ENCODE data around the gene ZNF638. TPM values are rescaled to one million over a fixed set of nuclear protein-coding genes. Genes with fewer than 3 reads are reported as not detected.

ZNF638 gene
- total RNA-seq, 1 donor from 2014 or later, result 91.7 TPM

DNA sequence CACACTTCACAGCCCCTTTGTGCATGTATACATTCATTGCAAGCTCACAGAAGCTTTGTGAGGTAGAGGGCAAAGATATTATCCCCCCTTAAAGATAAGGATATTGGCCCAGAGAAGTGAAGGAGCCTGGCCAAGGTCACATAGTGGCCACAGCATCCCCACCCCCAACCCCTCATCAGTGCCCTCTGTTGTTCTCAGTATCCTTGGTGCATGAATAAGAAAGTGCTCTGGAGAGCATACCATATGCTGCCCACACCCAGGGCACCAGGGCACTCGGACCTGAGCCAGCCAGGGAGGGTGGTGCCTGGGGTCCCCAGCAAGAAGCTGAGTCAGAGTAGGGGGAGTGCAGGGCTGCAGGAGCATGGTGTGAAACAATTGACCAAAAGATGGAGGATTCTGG is 125.0 kb downstream of the ZNF638 start:
- H3K27ac Mint-ChIP-seq (ENCODE audit: unreplicated experiment), result peak overlapping the region; percentile 95
- DNase-seq (ENCODE audit: low read depth), result no peak

DNA sequence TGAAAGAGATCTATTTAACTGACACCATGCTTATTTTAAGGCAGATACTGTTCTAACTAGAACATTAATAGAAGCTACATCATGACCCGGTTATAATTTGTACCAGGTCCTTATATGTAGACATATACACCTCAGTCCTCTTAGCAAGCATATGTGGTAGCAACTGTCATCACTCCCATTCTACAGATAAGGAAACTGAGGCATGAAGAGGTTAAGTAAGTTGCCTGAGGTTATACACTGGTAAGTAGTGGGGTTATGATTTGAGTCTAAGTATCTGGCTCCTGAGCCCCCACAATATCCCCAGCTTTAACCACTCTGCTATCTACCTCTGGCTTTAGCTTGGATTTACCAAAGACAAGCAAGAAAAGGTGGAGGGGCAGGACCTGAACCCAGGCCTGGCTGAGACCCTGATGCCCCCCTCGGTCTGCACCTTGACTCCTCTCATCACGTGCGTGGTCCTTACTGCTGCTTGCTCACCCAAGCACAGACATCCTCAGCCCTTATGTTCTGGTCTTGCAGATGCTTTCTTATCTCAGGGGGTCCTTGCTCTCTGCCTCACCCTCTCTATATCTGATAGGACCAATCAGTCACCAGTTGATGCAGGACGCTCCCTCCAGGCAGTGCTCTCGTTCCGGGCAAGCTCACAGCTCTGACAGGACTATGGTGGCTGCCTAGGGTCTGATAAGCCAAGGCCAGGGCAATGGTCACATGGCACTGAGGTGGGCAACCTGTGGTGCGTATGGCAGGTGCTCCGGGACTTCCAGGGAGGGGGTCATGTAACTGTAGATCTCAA is 125.7 kb downstream of the ZNF638 start:
- Mint-ChIP-seq H3K27ac (ENCODE audit: unreplicated experiment) (peak overlapping the region; percentile 95), H3K36me3 (ENCODE audit: low read depth, unreplicated experiment) (peaks cover 19% of the 10 kb centered on the region), H3K4me1 (ENCODE audit: low read depth, unreplicated experiment) (peaks cover 65% of the 10 kb centered on the region), H3K9me3 (ENCODE audit: unreplicated experiment) (no peaks in the 10 kb centered on the region), H3K27me3 (ENCODE audit: low read depth, unreplicated experiment) (no peaks in the 10 kb centered on the region), H3K4me3 (ENCODE audit: unreplicated experiment) (peak overlapping the region; percentile 86)
- H3K79me2 ChIP-seq (ENCODE audit: insufficient read depth, low read length), result no peaks in the 10 kb centered on the region
- DNase-seq (ENCODE audit: low read depth) (no peak), FAIRE-seq (no peak)
- no peak overlapping the region for H3K4me2 ChIP-seq (ENCODE audit: low read length)
- peaks cover under 1% of the 10 kb centered on the region for H3K9me3 ChIP-seq (ENCODE audit: insufficient read depth, low read depth, low read length)
- H3K36me3 ChIP-seq (ENCODE audit: insufficient read depth, low read length), result no peaks in the 10 kb centered on the region
- no peak overlapping the region for H3K9ac ChIP-seq (ENCODE audit: low read length)
- H2AFZ ChIP-seq (ENCODE audit: low read depth, low read length), result no peak overlapping the region
- H3K27me3 ChIP-seq (ENCODE audit: insufficient read depth, low read length), result peaks cover 8% of the 10 kb centered on the region
- no peak overlapping the region for H3K4me3 ChIP-seq (ENCODE audit: insufficient read depth, low read depth, low read length)
- peaks cover 51% of the 10 kb centered on the region for H3K4me1 ChIP-seq (ENCODE audit: insufficient read depth, low read length)
- TF ChIP-seq, protein P1, sequence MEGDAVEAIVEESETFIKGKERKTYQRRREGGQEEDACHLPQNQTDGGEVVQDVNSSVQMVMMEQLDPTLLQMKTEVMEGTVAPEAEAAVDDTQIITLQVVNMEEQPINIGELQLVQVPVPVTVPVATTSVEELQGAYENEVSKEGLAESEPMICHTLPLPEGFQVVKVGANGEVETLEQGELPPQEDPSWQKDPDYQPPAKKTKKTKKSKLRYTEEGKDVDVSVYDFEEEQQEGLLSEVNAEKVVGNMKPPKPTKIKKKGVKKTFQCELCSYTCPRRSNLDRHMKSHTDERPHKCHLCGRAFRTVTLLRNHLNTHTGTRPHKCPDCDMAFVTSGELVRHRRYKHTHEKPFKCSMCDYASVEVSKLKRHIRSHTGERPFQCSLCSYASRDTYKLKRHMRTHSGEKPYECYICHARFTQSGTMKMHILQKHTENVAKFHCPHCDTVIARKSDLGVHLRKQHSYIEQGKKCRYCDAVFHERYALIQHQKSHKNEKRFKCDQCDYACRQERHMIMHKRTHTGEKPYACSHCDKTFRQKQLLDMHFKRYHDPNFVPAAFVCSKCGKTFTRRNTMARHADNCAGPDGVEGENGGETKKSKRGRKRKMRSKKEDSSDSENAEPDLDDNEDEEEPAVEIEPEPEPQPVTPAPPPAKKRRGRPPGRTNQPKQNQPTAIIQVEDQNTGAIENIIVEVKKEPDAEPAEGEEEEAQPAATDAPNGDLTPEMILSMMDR (IDR thresholded peaks at IDR 0.05; ENCODE audit: insufficient read depth, low read depth, low read length), result no peak
- TF ChIP-seq EZH2 (IDR thresholded peaks at IDR 0.05; ENCODE audit: insufficient read depth, low read length), result no peak
- no peak overlapping the region for H3K27ac ChIP-seq (ENCODE audit: low read depth, low read length)
- H4K20me1 ChIP-seq (ENCODE audit: insufficient read depth, low read length), result no peaks in the 10 kb centered on the region

More for the DNA sequence above, 125.0 kb downstream of the ZNF638 start:
- H3K4me3 Mint-ChIP-seq (ENCODE audit: unreplicated experiment), result peak overlapping the region; percentile 86
- H3K27me3 ChIP-seq (ENCODE audit: insufficient read depth, low read length), result peaks cover 9% of the 10 kb centered on the region
- no peak overlapping the region for H3K4me3 ChIP-seq (ENCODE audit: insufficient read depth, low read depth, low read length)
- no peaks in the 10 kb centered on the region for H3K9me3 ChIP-seq (ENCODE audit: insufficient read depth, low read depth, low read length)
- H3K36me3 Mint-ChIP-seq (ENCODE audit: low read depth, unreplicated experiment), result peaks cover 18% of the 10 kb centered on the region
- peaks cover 1% of the 10 kb centered on the region for H3K27me3 Mint-ChIP-seq (ENCODE audit: low read depth, unreplicated experiment)
- FAIRE-seq, result no peak
- peak overlapping the region; percentile 72 for H3K4me2 ChIP-seq (ENCODE audit: low read length)
- H3K9me3 Mint-ChIP-seq (ENCODE audit: unreplicated experiment), result peaks cover under 1% of the 10 kb centered on the region
- no peak for TF ChIP-seq EZH2 (IDR thresholded peaks at IDR 0.05; ENCODE audit: insufficient read depth, low read length)
- TF ChIP-seq, protein P1 (IDR thresholded peaks at IDR 0.05; ENCODE audit: insufficient read depth, low read depth, low read length), result no peak
- H3K4me1 ChIP-seq (ENCODE audit: insufficient read depth, low read length), result peaks cover 51% of the 10 kb centered on the region
- no peaks in the 10 kb centered on the region for H3K36me3 ChIP-seq (ENCODE audit: insufficient read depth, low read length)
- no peaks in the 10 kb centered on the region for H3K79me2 ChIP-seq (ENCODE audit: insufficient read depth, low read length)
- H3K27ac ChIP-seq (ENCODE audit: low read depth, low read length), result no peak overlapping the region
- no peak overlapping the region for H2AFZ ChIP-seq (ENCODE audit: low read depth, low read length)
- peaks cover 67% of the 10 kb centered on the region for H3K4me1 Mint-ChIP-seq (ENCODE audit: low read depth, unreplicated experiment)
- no peaks in the 10 kb centered on the region for H4K20me1 ChIP-seq (ENCODE audit: insufficient read depth, low read length)
- no peak overlapping the region for H3K9ac ChIP-seq (ENCODE audit: low read length)

DNA sequence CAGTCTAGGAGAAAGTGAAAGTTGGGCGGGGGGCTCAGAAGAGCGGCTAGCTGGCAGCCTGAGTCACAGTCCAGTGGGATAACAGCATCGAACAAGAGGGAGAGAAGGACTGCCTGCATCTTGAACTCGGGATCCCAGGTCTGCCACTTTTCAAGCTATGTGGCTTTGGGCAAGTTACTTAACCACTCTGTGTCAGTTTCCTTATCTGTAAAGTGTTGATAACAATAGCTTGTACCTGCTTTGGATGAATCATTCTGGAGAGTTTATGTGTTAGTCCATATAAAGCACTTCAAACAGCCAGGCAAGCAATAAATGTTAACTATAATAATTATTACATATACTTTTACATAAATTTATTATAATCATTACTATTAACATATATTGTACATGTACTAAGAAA is 126.3 kb downstream of the ZNF638 start:
- no peaks in the 10 kb centered on the region for H3K36me3 ChIP-seq (ENCODE audit: insufficient read depth, low read length)
- H4K20me1 ChIP-seq (ENCODE audit: insufficient read depth, low read length), result no peaks in the 10 kb centered on the region
- H3K27me3 ChIP-seq (ENCODE audit: insufficient read depth, low read length), result peaks cover 8% of the 10 kb centered on the region
- peaks cover 66% of the 10 kb centered on the region for H3K4me1 Mint-ChIP-seq (ENCODE audit: low read depth, unreplicated experiment)
- no peak overlapping the region for H3K4me3 Mint-ChIP-seq (ENCODE audit: unreplicated experiment)
- H3K79me2 ChIP-seq (ENCODE audit: insufficient read depth, low read length), result no peaks in the 10 kb centered on the region
- no peak overlapping the region for H3K9ac ChIP-seq (ENCODE audit: low read length)
- no peak overlapping the region for H2AFZ ChIP-seq (ENCODE audit: low read depth, low read length)
- peak overlapping the region; percentile 31 for H3K27ac Mint-ChIP-seq (ENCODE audit: unreplicated experiment)
- TF ChIP-seq, protein P1 (IDR thresholded peaks at IDR 0.05; ENCODE audit: insufficient read depth, low read depth, low read length), result no peak
- no peak for TF ChIP-seq EZH2 (IDR thresholded peaks at IDR 0.05; ENCODE audit: insufficient read depth, low read length)
- H3K36me3 Mint-ChIP-seq (ENCODE audit: low read depth, unreplicated experiment), result peaks cover 23% of the 10 kb centered on the region
- H3K4me2 ChIP-seq (ENCODE audit: low read length), result no peak overlapping the region
- H3K9me3 Mint-ChIP-seq (ENCODE audit: unreplicated experiment), result no peaks in the 10 kb centered on the region
- no peak overlapping the region for H3K27ac ChIP-seq (ENCODE audit: low read depth, low read length)
- DNase-seq (ENCODE audit: low read depth) (no peak), FAIRE-seq (no peak)
- peaks cover 5% of the 10 kb centered on the region for H3K9me3 ChIP-seq (ENCODE audit: insufficient read depth, low read depth, low read length)
- peaks cover 51% of the 10 kb centered on the region for H3K4me1 ChIP-seq (ENCODE audit: insufficient read depth, low read length)
- H3K27me3 Mint-ChIP-seq (ENCODE audit: low read depth, unreplicated experiment), result no peaks in the 10 kb centered on the region
- H3K4me3 ChIP-seq (ENCODE audit: insufficient read depth, low read depth, low read length), result no peak overlapping the region
